GM23338 (cell line): ENCODE results near the gene CNGB1. TPM values are rescaled to one million over a fixed set of nuclear protein-coding genes. Genes with fewer than 3 reads are reported as not detected.

Source experiments
- ATAC-seq: fragments of 200-7000 bp; cut with Tn5 transposase; 3 replicates; pipeline ENCODE4 v1.9.1; 2020
- DNase-seq: peaks from one replicate; pipeline ENCODE4 v3.0.0-alpha.2; 2015; ENCODE audit warnings: low spot score
- H2AFZ ChIP-seq: fragments of 200-600 bp; sonication (generic); 2 replicates; pipeline ENCODE4 v1.8.0; 2016; ENCODE audit warnings: antibody characterized with exemption, mild to moderate bottlenecking, moderate library complexity
- H3F3A ChIP-seq: fragments of 200-600 bp; sonication (generic); replicated peaks from 2 replicates; pipeline ENCODE4 v1.8.0; 2017; ENCODE audit warnings: antibody characterized with exemption, mixed run types, low read depth
- H3K27ac ChIP-seq: fragments of 200-600 bp; sonication (generic); 2 replicates; pipeline ENCODE4 v1.6.1; 2016; ENCODE audit warnings: low read depth
- H3K27me3 ChIP-seq: fragments of 200-600 bp; sonication (generic); 2 replicates; pipeline ENCODE4 v1.8.0; 2016; ENCODE audit warnings: mild to moderate bottlenecking, mixed run types, moderate library complexity; ENCODE audit not compliant: insufficient read depth
- H3K36me3 ChIP-seq: fragments of 200-600 bp; sonication (generic); 2 replicates; pipeline ENCODE4 v1.8.0; 2016; ENCODE audit warnings: mild to moderate bottlenecking; ENCODE audit not compliant: insufficient read depth
- H3K4me1 ChIP-seq: fragments of 200-600 bp; sonication (generic); 2 replicates; pipeline ENCODE4 v1.8.0; 2016; ENCODE audit warnings: mild to moderate bottlenecking, moderate library complexity; ENCODE audit not compliant: insufficient read depth
- H3K4me2 ChIP-seq: fragments of 200-600 bp; sonication (generic); 2 replicates; pipeline ENCODE4 v1.7.1; 2017; ENCODE audit warnings: mixed run types
- H3K4me3 ChIP-seq: fragments of 200-600 bp; sonication (generic); 2 replicates; pipeline ENCODE4 v1.6.1; 2016; ENCODE audit warnings: mixed run types
- H3K79me2 ChIP-seq: fragments of 200-600 bp; sonication (generic); replicated peaks from 2 replicates; pipeline ENCODE4 v1.8.0; 2017; ENCODE audit warnings: mild to moderate bottlenecking; ENCODE audit not compliant: insufficient read depth
- H3K9me2 ChIP-seq: fragments of 200-600 bp; sonication (generic); 2 replicates; pipeline ENCODE4 v1.8.0; 2017; ENCODE audit not compliant: insufficient read depth
- H4K20me1 ChIP-seq: fragments of 200-600 bp; sonication (generic); replicated peaks from 2 replicates; pipeline ENCODE4 v1.8.0; 2017; ENCODE audit warnings: mild to moderate bottlenecking; ENCODE audit not compliant: insufficient read depth
- H3K27ac Mint-ChIP-seq: 2 replicates; pipeline ENCODE4 v1.8.0; 2020; ENCODE audit warnings: inconsistent platforms, mild to moderate bottlenecking, moderate library complexity, mixed read lengths
- H3K27me3 Mint-ChIP-seq: 3 replicates; pipeline ENCODE4 v1.8.0; 2022; ENCODE audit warnings: low read depth, mild to moderate bottlenecking, moderate library complexity, mixed read lengths, inconsistent platforms; ENCODE audit not compliant: insufficient read depth, poor library complexity
- H3K36me3 Mint-ChIP-seq: 3 replicates; pipeline ENCODE4 v1.8.0; 2021; ENCODE audit warnings: low read depth, mild to moderate bottlenecking, inconsistent platforms, moderate library complexity, mixed read lengths
- H3K4me1 Mint-ChIP-seq: 3 replicates; pipeline ENCODE4 v1.8.0; 2020; ENCODE audit warnings: mild to moderate bottlenecking, inconsistent platforms, mixed read lengths
- H3K4me3 Mint-ChIP-seq: 3 replicates; pipeline ENCODE4 v1.8.0; 2021; ENCODE audit warnings: moderate library complexity, mild to moderate bottlenecking, inconsistent platforms, mixed read lengths
- H3K9me3 Mint-ChIP-seq: 3 replicates; pipeline ENCODE4 v1.8.0; 2020; ENCODE audit warnings: moderate library complexity, mild to moderate bottlenecking, inconsistent platforms, mixed read lengths
- CREB1 ChIP-seq: fragments of 250-450 bp; sonication (Bioruptor Pico); IDR thresholded peaks from 2 replicates; pipeline ENCODE4 v1.5.0; 2020; ENCODE audit warnings: low read depth, mild to moderate bottlenecking, moderate library complexity
- EZH2 ChIP-seq: fragments of 200-600 bp; sonication (generic); IDR thresholded peaks from one replicate; pipeline ENCODE4 v1.8.0; 2017; ENCODE audit warnings: antibody characterized with exemption, mild to moderate bottlenecking, low read depth; ENCODE audit not compliant: unreplicated experiment
- EZH2phosphoT487 ChIP-seq: fragments of 200-600 bp; sonication (generic); IDR thresholded peaks from one replicate; pipeline ENCODE4 v1.8.1; 2018; ENCODE audit warnings: antibody characterized with exemption; ENCODE audit not compliant: unreplicated experiment
- POLR2AphosphoS5 ChIP-seq: IDR thresholded peaks from 2 replicates; pipeline ENCODE4 v1.6.1; 2016; ENCODE audit warnings: antibody characterized with exemption, low read depth
- STAT1 ChIP-seq: IDR thresholded peaks from one replicate; pipeline ENCODE4 v1.6.1; 2016; ENCODE audit warnings: antibody characterized with exemption; ENCODE audit not compliant: unreplicated experiment
- ZNF114 ChIP-seq: fragments of 250-450 bp; sonication (Bioruptor Pico); IDR thresholded peaks from 2 replicates; pipeline ENCODE4 v1.5.0; 2020; ENCODE audit warnings: mild to moderate bottlenecking, moderate library complexity
- ZNF331 ChIP-seq: fragments of 250-450 bp; sonication (Bioruptor Pico); IDR thresholded peaks from 2 replicates; pipeline ENCODE4 v1.5.0; 2020; ENCODE audit warnings: low read depth, mild to moderate bottlenecking, moderate library complexity
- polyA plus RNA-seq: library from polyadenylated mRNA; unstranded; fragments of >200 nt; fragmentation: Nextera tagmentation; extraction: Ambion mirVana; gene quantifications from 2 replicates; pipeline ENCODE4 v1.2.1, GENCODE V29; 2016
- total RNA-seq: library from RNA; depleted of rRNA; stranded (reverse); fragments of >200 nt; shearing (Covaris generic); gene quantifications from 2 replicates; pipeline ENCODE4 v1.2.3, GENCODE V29; 2014
- TF ChIP-seq, protein P1 (sequence below): fragments of 250-450 bp; sonication (Bioruptor Pico); IDR thresholded peaks from 2 replicates; pipeline ENCODE4 v1.5.0; 2020; ENCODE audit warnings: mild to moderate bottlenecking, moderate library complexity

CNGB1 gene
- total and polyA plus RNA-seq, 2 experiments from 2014 or later: not detected

- TF ChIP-seq STAT1: no peak
- TF ChIP-seq EZH2phosphoT487: no peak
- no peak for TF ChIP-seq CREB1 (CRISPR knock-in tag)
- no peak for TF ChIP-seq POLR2AphosphoS5
- TF ChIP-seq, protein P1, sequence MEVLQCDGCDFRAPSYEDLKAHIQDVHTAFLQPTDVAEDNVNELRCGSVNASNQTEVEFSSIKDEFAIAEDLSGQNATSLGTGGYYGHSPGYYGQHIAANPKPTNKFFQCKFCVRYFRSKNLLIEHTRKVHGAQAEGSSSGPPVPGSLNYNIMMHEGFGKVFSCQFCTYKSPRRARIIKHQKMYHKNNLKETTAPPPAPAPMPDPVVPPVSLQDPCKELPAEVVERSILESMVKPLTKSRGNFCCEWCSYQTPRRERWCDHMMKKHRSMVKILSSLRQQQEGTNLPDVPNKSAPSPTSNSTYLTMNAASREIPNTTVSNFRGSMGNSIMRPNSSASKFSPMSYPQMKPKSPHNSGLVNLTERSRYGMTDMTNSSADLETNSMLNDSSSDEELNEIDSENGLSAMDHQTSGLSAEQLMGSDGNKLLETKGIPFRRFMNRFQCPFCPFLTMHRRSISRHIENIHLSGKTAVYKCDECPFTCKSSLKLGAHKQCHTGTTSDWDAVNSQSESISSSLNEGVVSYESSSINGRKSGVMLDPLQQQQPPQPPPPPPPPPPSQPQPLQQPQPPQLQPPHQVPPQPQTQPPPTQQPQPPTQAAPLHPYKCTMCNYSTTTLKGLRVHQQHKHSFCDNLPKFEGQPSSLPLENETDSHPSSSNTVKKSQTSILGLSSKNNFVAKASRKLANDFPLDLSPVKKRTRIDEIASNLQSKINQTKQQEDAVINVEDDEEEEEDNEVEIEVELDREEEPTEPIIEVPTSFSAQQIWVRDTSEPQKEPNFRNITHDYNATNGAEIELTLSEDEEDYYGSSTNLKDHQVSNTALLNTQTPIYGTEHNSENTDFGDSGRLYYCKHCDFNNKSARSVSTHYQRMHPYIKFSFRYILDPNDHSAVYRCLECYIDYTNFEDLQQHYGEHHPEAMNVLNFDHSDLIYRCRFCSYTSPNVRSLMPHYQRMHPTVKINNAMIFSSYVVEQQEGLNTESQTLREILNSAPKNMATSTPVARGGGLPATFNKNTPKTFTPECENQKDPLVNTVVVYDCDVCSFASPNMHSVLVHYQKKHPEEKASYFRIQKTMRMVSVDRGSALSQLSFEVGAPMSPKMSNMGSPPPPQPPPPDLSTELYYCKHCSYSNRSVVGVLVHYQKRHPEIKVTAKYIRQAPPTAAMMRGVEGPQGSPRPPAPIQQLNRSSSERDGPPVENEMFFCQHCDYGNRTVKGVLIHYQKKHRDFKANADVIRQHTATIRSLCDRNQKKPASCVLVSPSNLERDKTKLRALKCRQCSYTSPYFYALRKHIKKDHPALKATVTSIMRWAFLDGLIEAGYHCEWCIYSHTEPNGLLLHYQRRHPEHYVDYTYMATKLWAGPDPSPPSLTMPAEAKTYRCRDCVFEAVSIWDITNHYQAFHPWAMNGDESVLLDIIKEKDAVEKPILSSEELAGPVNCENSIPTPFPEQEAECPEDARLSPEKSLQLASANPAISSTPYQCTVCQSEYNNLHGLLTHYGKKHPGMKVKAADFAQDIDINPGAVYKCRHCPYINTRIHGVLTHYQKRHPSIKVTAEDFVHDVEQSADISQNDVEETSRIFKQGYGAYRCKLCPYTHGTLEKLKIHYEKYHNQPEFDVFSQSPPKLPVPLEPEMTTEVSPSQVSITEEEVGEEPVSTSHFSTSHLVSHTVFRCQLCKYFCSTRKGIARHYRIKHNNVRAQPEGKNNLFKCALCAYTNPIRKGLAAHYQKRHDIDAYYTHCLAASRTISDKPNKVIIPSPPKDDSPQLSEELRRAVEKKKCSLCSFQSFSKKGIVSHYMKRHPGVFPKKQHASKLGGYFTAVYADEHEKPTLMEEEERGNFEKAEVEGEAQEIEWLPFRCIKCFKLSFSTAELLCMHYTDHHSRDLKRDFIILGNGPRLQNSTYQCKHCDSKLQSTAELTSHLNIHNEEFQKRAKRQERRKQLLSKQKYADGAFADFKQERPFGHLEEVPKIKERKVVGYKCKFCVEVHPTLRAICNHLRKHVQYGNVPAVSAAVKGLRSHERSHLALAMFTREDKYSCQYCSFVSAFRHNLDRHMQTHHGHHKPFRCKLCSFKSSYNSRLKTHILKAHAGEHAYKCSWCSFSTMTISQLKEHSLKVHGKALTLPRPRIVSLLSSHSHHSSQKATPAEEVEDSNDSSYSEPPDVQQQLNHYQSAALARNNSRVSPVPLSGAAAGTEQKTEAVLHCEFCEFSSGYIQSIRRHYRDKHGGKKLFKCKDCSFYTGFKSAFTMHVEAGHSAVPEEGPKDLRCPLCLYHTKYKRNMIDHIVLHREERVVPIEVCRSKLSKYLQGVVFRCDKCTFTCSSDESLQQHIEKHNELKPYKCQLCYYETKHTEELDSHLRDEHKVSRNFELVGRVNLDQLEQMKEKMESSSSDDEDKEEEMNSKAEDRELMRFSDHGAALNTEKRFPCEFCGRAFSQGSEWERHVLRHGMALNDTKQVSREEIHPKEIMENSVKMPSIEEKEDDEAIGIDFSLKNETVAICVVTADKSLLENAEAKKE: no peak
- no peak for TF ChIP-seq ZNF331 (CRISPR knock-in tag)
- no peak for TF ChIP-seq EZH2
- H3K36me3 Mint-ChIP-seq: no peaks in the 10 kb centered on the region
These were observed 41.7 kb downstream of the CNGB1 start for GRCh38 chr16:57929250-57929649.

DNA sequence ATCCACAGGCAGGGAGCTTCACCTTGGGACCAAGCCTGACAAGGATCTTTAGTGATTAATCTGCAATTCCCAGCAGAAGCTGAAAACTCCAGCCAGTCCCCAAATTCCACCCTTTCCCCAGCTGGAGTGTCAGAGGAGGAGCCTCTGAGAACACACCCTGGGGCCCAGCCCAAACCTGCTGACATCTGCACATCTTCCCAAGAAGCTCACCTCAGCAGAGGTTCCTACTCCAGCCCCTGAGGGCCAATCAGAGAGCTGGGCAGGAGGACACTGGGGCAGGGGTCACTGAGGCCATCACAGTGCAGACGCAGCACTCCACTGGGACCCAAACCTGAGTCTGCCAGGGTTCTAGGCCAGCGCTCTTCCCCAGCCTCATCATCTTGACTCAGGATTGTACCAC, 44.9 kb downstream of the CNGB1 start:
- H3K4me3 Mint-ChIP-seq: no peak overlapping the region
- H3K4me1 ChIP-seq: no peaks in the 10 kb centered on the region
- no peaks in the 10 kb centered on the region for H3K36me3 Mint-ChIP-seq
- peak; percentile 36; the same call in 1 of the 3 replicates for ATAC-seq
- no peaks in the 10 kb centered on the region for H3K36me3 ChIP-seq
- no peak overlapping the region for H3K27ac Mint-ChIP-seq
- no peak overlapping the region for H3K27ac ChIP-seq
- no peak overlapping the region for H3K4me2 ChIP-seq
- no peaks in the 10 kb centered on the region for H3K27me3 ChIP-seq
- no peak overlapping the region for H3K4me3 ChIP-seq
- peaks cover 6% of the 10 kb centered on the region for H3K27me3 Mint-ChIP-seq
- no peak overlapping the region for H2AFZ ChIP-seq
- no peaks in the 10 kb centered on the region for H4K20me1 ChIP-seq
- no peaks in the 10 kb centered on the region for H3K9me3 Mint-ChIP-seq
- H3K9me2 ChIP-seq: no peaks in the 10 kb centered on the region
- no peaks in the 10 kb centered on the region for H3F3A ChIP-seq
- DNase-seq: no peak
- no peaks in the 10 kb centered on the region for H3K79me2 ChIP-seq
- no peaks in the 10 kb centered on the region for H3K4me1 Mint-ChIP-seq
- TF ChIP-seq, protein P1: no peak
- no peak for TF ChIP-seq ZNF114 (CRISPR knock-in tag)

More at GRCh38 chr16:57929250-57929649, 41.7 kb downstream of the CNGB1 start:
- H2AFZ ChIP-seq: no peak overlapping the region
- H3K9me2 ChIP-seq: no peaks in the 10 kb centered on the region
- ATAC-seq (no peak), DNase-seq (no peak)
- no peaks in the 10 kb centered on the region for H4K20me1 ChIP-seq
- no peaks in the 10 kb centered on the region for H3F3A ChIP-seq
- Mint-ChIP-seq H3K9me3 (no peaks in the 10 kb centered on the region), H3K4me1 (no peaks in the 10 kb centered on the region), H3K27ac (no peak overlapping the region), H3K4me3 (no peak overlapping the region), H3K27me3 (peaks cover 8% of the 10 kb centered on the region)
- no peak overlapping the region for H3K4me2 ChIP-seq
- H3K4me1 ChIP-seq: no peaks in the 10 kb centered on the region
- no peaks in the 10 kb centered on the region for H3K27me3 ChIP-seq
- no peak overlapping the region for H3K4me3 ChIP-seq
- no peaks in the 10 kb centered on the region for H3K36me3 ChIP-seq
- H3K27ac ChIP-seq: no peak overlapping the region
- H3K79me2 ChIP-seq: no peaks in the 10 kb centered on the region
